Measurements from ENCODE around the gene SETD1A.

DNA sequence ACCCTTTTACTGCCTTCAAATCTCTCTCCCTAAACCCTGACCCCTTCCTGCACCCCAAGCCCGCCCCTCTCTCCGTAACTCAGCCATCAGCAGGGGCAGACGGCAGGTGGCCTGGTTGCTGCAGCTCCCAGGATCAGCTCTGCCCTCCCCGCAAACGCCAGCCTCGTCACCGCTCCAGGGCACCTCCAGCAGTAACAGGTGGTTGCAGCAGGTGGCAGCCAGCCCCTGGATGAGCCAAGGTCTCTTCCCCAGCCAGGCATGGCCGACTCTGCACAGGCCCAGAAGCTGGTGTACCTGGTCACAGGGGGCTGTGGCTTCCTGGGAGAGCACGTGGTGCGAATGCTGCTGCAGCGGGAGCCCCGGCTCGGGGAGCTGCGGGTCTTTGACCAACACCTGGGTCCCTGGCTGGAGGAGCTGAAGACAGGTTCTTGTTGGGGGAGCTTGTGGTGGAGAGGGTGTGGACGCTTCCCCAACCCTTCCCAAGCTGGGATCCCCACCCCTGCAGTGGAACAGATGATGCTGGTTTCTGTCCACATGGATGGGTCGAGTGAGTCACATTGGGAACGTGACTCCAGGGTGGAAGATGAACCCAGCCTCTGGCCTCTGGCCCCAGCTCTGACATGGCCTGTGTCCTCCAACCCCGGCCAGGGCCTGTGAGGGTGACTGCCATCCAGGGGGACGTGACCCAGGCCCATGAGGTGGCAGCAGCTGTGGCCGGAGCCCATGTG lies 28.0 kb downstream of the SETD1A start:
- TF ChIP-seq POLR2AphosphoS5 (IDR thresholded peaks at IDR 0.05; ENCODE audit: low read depth, low read length) (no peak), POLR2A (IDR thresholded peaks at IDR 0.05; ENCODE audit: low read depth, low read length) (no peak), SPI1 (IDR thresholded peaks at IDR 0.05; ENCODE audit: low read depth, low read length) (no peak), TAF1 (IDR thresholded peaks at IDR 0.05; ENCODE audit: low read depth, low read length) (no peak), PAX5 (IDR thresholded peaks at IDR 0.05; ENCODE audit: insufficient read depth, low read length, severe bottlenecking) (no peak), POU2F2 (IDR thresholded peaks at IDR 0.05; ENCODE audit: low read depth, low read length) (no peak)
